Measurements from ENCODE around the gene BTC.
"Not testable (repeated sequence)": the region's sequence is repeated elsewhere in the genome, so short reads cannot be mapped to it uniquely, and the experiment has no call there.

BTC gene

GRCh38 chr4:74822603-74823002 lies 28.3 kb upstream of the BTC start:
- Mint-ChIP-seq H3K4me1 (peaks cover 5% of the 10 kb centered on the region), H3K27me3 (ENCODE audit: low read depth, poor library complexity) (no peaks in the 10 kb centered on the region), H3K4me3 (no peak overlapping the region), H3K36me3 (ENCODE audit: low read depth) (no peaks in the 10 kb centered on the region), H3K9me3 (peaks cover 6% of the 10 kb centered on the region), H3K27ac (no peak overlapping the region)
- TF ChIP-seq CTCF (IDR thresholded peaks at IDR 0.05): no peak
- DNase-seq: no peak

GRCh38 chr4:74821541-74821940 lies 27.2 kb upstream of the BTC start:
- Mint-ChIP-seq H3K36me3 (ENCODE audit: low read depth) (no peaks in the 10 kb centered on the region), H3K9me3 (peaks cover 6% of the 10 kb centered on the region), H3K4me3 (no peak overlapping the region), H3K4me1 (peaks cover 2% of the 10 kb centered on the region), H3K27me3 (ENCODE audit: low read depth, poor library complexity) (no peaks in the 10 kb centered on the region), H3K27ac (no peak overlapping the region)
- DNase-seq: no peak
- TF ChIP-seq CTCF (IDR thresholded peaks at IDR 0.05): no peak

- Mint-ChIP-seq H3K27ac (no peak overlapping the region), H3K27me3 (ENCODE audit: low read depth, poor library complexity) (peaks cover 7% of the 10 kb centered on the region), H3K4me3 (no peak overlapping the region), H3K4me1 (no peaks in the 10 kb centered on the region), H3K9me3 (no peaks in the 10 kb centered on the region), H3K36me3 (ENCODE audit: low read depth) (no peaks in the 10 kb centered on the region)
- DNase-seq: no peak
- TF ChIP-seq CTCF (IDR thresholded peaks at IDR 0.05): no peak
Observed at GRCh38 chr4:74814052-74814451, 19.7 kb upstream of the BTC start.

- not testable (repeated sequence) for H3K27ac Mint-ChIP-seq; H3K4me1 Mint-ChIP-seq; H3K36me3 Mint-ChIP-seq (ENCODE audit: low read depth); DNase-seq; H3K4me3 Mint-ChIP-seq; H3K9me3 Mint-ChIP-seq
- H3K27me3 Mint-ChIP-seq (ENCODE audit: low read depth, poor library complexity): peaks cover 13% of the 10 kb centered on the region
Observed at GRCh38 chr4:74812056-74812455, 17.7 kb upstream of the BTC start.

- Mint-ChIP-seq H3K36me3 (ENCODE audit: low read depth) (no peaks in the 10 kb centered on the region), H3K9me3 (no peaks in the 10 kb centered on the region), H3K4me1 (no peaks in the 10 kb centered on the region), H3K27me3 (ENCODE audit: low read depth, poor library complexity) (peaks cover 13% of the 10 kb centered on the region), H3K27ac (no peak overlapping the region), H3K4me3 (no peak overlapping the region)
- no peak for DNase-seq
- no peak for TF ChIP-seq CTCF (IDR thresholded peaks at IDR 0.05)
Observed at GRCh38 chr4:74805601-74806000, 11.3 kb upstream of the BTC start.

GRCh38 chr4:74800310-74800709 lies 6.0 kb upstream of the BTC start:
- H3K9me3 Mint-ChIP-seq: no peaks in the 10 kb centered on the region
- H3K4me1 Mint-ChIP-seq: no peaks in the 10 kb centered on the region
- no peak for DNase-seq
- TF ChIP-seq CTCF (IDR thresholded peaks at IDR 0.05): no peak
- no peak overlapping the region for H3K27ac Mint-ChIP-seq
- H3K27me3 Mint-ChIP-seq (ENCODE audit: low read depth, poor library complexity): peaks cover 31% of the 10 kb centered on the region
- H3K4me3 Mint-ChIP-seq: no peak overlapping the region
- H3K36me3 Mint-ChIP-seq (ENCODE audit: low read depth): no peaks in the 10 kb centered on the region
